A549 treated with dexamethasone at 1 μM for 4 hours (cell line): Measurements from ENCODE around the gene MAPK7. TPM values are rescaled to one million over a fixed set of nuclear protein-coding genes. Genes with fewer than 3 reads are reported as not detected.

Source experiments
- total RNA-seq: library from RNA; stranded (reverse); fragments of 200-300 nt; extraction: Qiagen RNA extraction; gene quantifications from 5 replicates; pipeline ENCODE4 v1.2.3, GENCODE V29; 2022

Gene MAPK7
- total RNA-seq, result 24.5 to 27.9 TPM (median 25.9 TPM) in 5 replicates

DNA sequence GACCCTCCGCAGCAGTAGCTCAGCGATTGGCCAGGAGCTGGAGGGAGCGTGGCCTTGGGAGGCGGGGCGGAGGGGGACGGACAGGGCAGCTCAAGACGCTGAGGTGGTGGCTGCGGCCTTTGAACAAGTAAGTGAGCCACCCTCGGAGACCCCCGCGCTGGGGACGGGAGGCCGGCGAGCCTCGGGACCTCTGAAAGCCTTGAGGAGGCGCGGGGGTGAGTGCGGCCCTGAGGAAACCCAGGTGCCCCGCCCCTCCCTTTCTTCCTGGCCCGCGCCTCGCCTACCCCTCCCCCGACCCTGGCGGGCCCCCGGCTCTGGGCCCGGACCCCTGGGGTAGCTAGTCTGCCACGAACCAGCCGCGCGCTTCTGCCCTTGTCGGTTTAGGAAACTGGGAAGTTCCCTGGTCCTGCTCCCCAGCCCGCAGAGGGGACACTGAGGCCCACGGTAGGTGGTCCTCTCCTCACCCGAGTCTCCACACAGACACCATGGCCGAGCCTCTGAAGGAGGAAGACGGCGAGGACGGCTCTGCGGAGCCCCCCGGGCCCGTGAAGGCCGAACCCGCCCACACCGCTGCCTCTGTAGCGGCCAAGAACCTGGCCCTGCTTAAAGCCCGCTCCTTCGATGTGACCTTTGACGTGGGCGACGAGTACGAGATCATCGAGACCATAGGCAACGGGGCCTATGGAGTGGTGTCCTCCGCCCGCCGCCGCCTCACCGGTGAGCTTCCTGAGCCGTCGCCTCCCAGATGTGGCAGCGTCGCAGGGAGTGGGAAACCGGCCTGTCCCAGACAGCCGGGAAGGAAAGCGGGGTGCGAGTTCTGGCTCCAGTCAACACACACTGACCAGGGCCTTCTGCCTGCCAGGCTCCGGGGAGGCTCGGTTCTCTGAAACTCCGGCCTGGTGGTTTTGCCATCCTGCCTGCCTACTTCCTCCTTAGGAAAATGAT is at the start of gene MAPK7:
Gene MAPK7, plus strand, starts transcription at position 83 of the 945 bp plus-strand sequence. Its CDS starts 403 bp downstream, at position 486.

DNA sequence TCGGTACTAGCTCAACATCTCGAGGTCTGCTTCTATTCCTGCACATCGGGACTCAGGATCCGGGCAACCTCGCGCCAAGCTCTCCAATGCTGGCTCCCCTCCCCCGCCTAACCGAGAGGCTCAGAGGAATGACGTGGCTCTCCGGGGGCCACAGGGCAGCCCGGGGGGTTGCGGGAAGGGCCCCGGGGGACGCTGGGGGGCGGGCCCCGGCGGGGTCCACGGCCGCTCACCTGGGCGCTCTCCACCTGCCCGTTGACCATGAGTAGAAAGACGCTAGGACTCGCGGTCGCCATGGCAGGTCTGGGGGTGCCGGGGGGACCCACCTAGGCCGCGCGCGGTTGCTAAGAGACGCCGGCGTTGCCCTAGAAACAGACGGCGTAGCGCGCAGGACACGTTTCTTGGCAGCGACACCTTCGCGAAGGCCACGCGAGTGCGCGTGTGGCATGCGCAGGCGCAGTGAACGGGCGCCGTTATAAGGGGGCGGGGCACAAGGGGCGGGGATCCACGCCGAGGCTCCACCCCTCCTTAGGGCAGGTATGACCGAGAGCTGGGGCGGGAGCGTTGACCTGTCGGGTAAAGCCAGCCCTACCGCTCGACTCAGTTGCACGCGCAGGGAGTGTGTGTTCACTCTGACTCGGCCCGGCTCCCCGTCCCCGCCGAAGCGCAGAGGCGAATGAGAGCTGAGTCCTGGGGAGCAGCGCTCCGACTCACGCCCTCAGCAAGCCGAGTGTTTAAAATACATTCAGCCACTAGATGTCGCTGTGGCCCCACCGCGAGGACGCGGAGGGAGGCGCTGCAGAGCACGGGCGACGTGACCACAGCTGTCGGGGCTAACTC is 15.8 kb upstream of the MAPK7 start, which contains the start of gene B9D1:
Gene B9D1, minus strand, starts transcription at position 447 of the 837 bp plus-strand sequence. Its CDS starts 154 bp downstream, at position 293.

DNA sequence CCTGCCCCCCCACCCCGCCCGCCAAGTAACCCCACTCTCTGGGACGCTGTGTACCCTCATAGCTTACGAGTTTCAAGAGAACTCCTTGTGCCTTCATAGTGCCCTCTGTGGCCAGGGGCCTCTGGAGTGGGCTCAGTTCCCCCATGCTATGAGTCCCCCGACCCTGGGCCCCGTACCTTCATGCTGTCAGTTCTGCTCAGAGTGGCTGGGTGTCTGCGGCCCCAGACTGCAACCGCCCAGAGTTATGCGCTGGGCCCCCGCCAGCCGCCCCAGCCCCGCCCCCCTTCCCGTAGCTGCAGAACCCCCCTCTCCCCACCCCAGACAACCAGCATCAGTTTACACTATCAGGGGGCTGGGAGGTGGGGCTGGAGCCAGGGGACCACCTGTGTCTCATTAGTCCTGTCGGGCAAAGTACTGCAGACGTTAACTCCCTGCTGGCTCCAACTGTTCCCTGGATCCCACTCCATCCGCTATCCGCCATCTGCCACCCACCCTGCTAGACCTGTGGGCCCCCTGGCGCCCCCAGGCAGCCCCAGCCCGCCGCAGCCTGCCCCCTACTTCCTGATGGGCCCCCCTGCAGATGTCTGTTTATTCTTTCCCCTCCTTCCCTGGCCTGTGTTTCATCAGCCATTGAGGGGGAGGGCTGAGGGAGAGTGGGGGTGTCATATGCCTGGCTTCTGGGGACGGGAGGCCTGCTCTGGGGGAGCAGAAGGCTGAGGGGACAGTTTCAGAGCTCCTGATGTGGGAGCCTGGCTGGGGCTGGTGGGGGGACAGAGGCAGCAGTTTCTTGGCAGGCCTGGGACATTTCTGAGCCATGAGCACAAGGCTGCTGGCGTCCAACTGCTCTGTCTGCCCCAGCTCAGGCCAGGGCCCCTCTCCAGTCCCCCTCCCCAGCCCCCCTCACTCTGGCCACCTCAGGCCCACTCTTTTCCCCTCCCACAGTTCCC is 8.9 kb downstream of the MAPK7 start, which contains the start of gene MFAP4:
Gene MFAP4, minus strand, starts transcription at position 217 of the 947 bp plus-strand sequence. Its CDS starts 35 bp downstream, at position 182.

DNA sequence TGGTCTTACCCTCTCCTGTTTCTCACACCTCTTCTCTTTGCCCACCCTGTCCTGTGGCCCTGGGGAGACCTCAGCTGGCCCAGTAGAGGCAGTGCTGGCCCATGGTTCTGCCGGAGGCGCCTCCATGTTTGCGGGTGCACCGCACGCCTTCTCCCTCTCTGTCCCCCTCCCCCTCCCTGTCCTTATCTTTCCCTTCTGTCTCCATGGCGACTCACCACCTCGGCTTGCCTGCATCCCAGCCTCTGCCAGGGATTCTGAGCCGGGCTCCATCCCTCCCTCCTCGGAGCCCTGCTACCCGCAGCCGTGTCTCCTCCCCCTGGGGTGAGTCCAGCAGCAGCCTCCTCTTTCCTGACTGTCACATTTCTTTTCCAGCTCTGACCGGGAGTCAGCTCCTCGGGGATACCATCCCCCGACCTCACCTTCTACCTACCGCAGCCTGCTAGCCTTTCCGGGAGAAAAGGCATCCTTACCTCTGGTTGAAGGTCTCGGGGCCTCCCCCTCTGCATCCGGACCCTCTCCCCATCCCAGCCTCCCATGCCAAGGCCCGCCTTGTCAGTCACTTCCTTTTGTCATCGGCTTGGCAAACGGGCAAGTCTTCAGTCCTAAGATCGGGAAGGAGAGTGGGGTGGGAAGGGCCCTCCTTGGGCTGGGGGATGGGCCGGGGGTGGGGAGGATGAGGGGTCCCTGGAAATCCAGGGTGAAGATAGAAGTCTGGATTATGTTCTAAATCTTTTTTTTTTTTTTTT is 32.8 kb downstream of the MAPK7 start, which contains the start of gene RNF112:
Gene RNF112, plus strand, starts transcription at position 358 of the 746 bp plus-strand sequence. Its CDS starts 177 bp downstream, at position 535.

Other genes with a start within 250 kb of the MAPK7 start
- gene EPN2, start 141.1 kb upstream of the MAPK7 start, total RNA-seq, result 45.8 to 77.8 TPM (median 66.7 TPM) in 5 replicates
- gene B9D1, start 15.8 kb upstream of the MAPK7 start, total RNA-seq, result 38.1 to 44.3 TPM (median 41.2 TPM) in 5 replicates
- 0.12 to 0.14 TPM (median 0.14 TPM) in 3 of 5 replicates, not detected in the others for gene MFAP4, start 8.7 kb downstream of the MAPK7 start, total RNA-seq
- 0.31 to 1.0 TPM (median 0.44 TPM) in 5 replicates for gene RNF112, start 32.7 kb downstream of the MAPK7 start, total RNA-seq
- 20.1 to 23.7 TPM (median 22.6 TPM) in 5 replicates for gene SLC47A1, start 155.4 kb downstream of the MAPK7 start, total RNA-seq